HepG2 (cell line): Measurements from ENCODE around the gene DTNB. TPM values are rescaled to one million over a fixed set of nuclear protein-coding genes. Genes with fewer than 3 reads are reported as not detected.

Experiments used
- ATAC-seq: fragments of 200-7000 bp; cut with Tn5 transposase; 3 replicates; pipeline ENCODE4 v1.9.1; 2020; ENCODE audit warnings: mild to moderate bottlenecking, moderate library complexity
- BruUV-seq: library from RNA; stranded (reverse); fragments of 400-500 nt; replicated peaks from 2 replicates; lab custom pipeline; 2021; lab: Mats Ljungman, UMichigan
- CTCF ChIA-PET: fragments of 300-600 bp; formaldehyde crosslinking; extraction: SDS; loops from one replicate; lab custom pipeline; 2021; ENCODE audit warnings: low total read pairs, inconsistent platforms, low intra/inter-chr PET ratio; lab: Yijun Ruan, JAX
- POLR2A ChIA-PET: fragments of 350-600 bp; sonication (Branson Sonifier 250); formaldehyde crosslinking; loops from one replicate; lab custom pipeline; 2020; ENCODE audit warnings: antibody characterized with exemption, inconsistent platforms; lab: Yijun Ruan, JAX
- DNase-seq: peaks from one replicate; pipeline ENCODE4 v3.0.0-alpha.2; 2015; ENCODE audit warnings: low spot score
- FAIRE-seq: peaks from 3 replicates; lab custom pipeline; 2011; peaks lifted over from hg19 to GRCh38; lab: Jason Lieb, UNC
- H2AFZ ChIP-seq: one replicate; pipeline ENCODE4 v1.6.1; 2011; ENCODE audit warnings: low read length, inconsistent platforms
- H3K27ac ChIP-seq: fragments of 300-600 bp; 3 replicates; pipeline ENCODE4 v1.8.0; 2011; ENCODE audit warnings: mixed run types, mild to moderate bottlenecking, mixed read lengths, low read length, inconsistent platforms; ENCODE audit not compliant: insufficient read depth; ENCODE audit errors: extremely low read length
- H3K27me3 ChIP-seq, 2 experiments: fragments of 200-600 bp in 1 of 2; 2 replicates in 1 of 2; 3 replicates in 1 of 2; pipeline versions ENCODE4 v1.6.0 to v1.8.0; 2011; ENCODE audit warnings: low read length in 2 of 2, mild to moderate bottlenecking in 2 of 2, moderate library complexity in 2 of 2, inconsistent platforms in 1 of 2; ENCODE audit not compliant: insufficient read depth in 2 of 2, control insufficient read depth in 1 of 2
- H3K36me3 ChIP-seq, 2 experiments: fragments of 200-600 bp in 1 of 2; replicated peaks in 1 of 2; 2 replicates in 1 of 2; 3 replicates in 1 of 2; pipeline versions ENCODE4 v1.5.1 to v1.8.0; 2011; ENCODE audit warnings: low read length in 2 of 2, inconsistent platforms in 1 of 2; ENCODE audit not compliant: insufficient read depth in 2 of 2, control insufficient read depth in 1 of 2
- H3K4me1 ChIP-seq: 2 replicates; pipeline ENCODE4 v1.5.1; 2012; ENCODE audit warnings: low read length, inconsistent platforms; ENCODE audit not compliant: insufficient read depth
- H3K4me2 ChIP-seq: 2 replicates; pipeline ENCODE4 v1.6.0; 2011; ENCODE audit warnings: low read depth, low read length, inconsistent platforms
- H3K4me3 ChIP-seq, 3 experiments: fragments of 200-600 bp in 1 of 3; sonication (generic), shearing (Covaris generic) in 1 of 3; replicated peaks in 1 of 3; 2 replicates each; pipeline ENCODE4 v1.5.1; 2011 to 2016; ENCODE audit warnings: low read length in 3 of 3, inconsistent platforms in 2 of 3, low read depth in 2 of 3, mild to moderate bottlenecking in 2 of 3, control low read depth in 1 of 3, mixed read lengths in 1 of 3; ENCODE audit not compliant: insufficient read depth in 1 of 3
- H3K79me2 ChIP-seq: one replicate; pipeline ENCODE4 v1.6.1; 2011; ENCODE audit warnings: low read length, inconsistent platforms; ENCODE audit not compliant: insufficient read depth
- H3K9ac ChIP-seq: 2 replicates; pipeline ENCODE4 v1.6.0; 2011; ENCODE audit warnings: mild to moderate bottlenecking, low read depth, low read length, inconsistent platforms; ENCODE audit not compliant: insufficient read depth
- H3K9me3 ChIP-seq: 2 replicates; pipeline ENCODE4 v1.5.1; 2012; ENCODE audit warnings: mild to moderate bottlenecking, low read length
- H4K20me1 ChIP-seq: 2 replicates; pipeline ENCODE4 v1.6.0; 2011; ENCODE audit warnings: inconsistent platforms, mild to moderate bottlenecking, low read length, moderate library complexity; ENCODE audit not compliant: insufficient read depth
- AHR ChIP-seq: IDR thresholded peaks from 2 replicates; pipeline ENCODE4 v1.6.1; 2018; ENCODE audit warnings: missing genetic modification reagents, missing compliant biosample characterization
- ARHGAP35 ChIP-seq: sonication (generic); formaldehyde crosslinking; IDR thresholded peaks from 2 replicates; pipeline ENCODE4 v1.9.0; 2022; ENCODE audit warnings: mild to moderate bottlenecking, inconsistent platforms, moderate library complexity, missing genetic modification reagents, borderline replicate concordance
- HCFC1 ChIP-seq: fragments of 150-350 bp; IDR thresholded peaks from 2 replicates; pipeline ENCODE4 v1.6.1; 2014; ENCODE audit warnings: low read depth, low read length
- HNF4G ChIP-seq, 2 experiments: sonication (generic) in 1 of 2; formaldehyde crosslinking in 1 of 2; IDR thresholded peaks; 2 replicates each; pipeline versions ENCODE4 v1.4.0 to v1.6.1; 2011 to 2020; ENCODE audit warnings: borderline replicate concordance in 2 of 2, low read depth in 2 of 2, mild to moderate bottlenecking in 2 of 2, low read length in 1 of 2, missing genetic modification reagents in 1 of 2, moderate library complexity in 1 of 2
- KDM5A ChIP-seq: fragments of 200-600 bp; sonication (generic); IDR thresholded peaks from 2 replicates; pipeline ENCODE4 v1.7.0; 2018; ENCODE audit warnings: antibody characterized with exemption, mild to moderate bottlenecking, low read length, borderline replicate concordance
- MAZ ChIP-seq, 2 experiments: sonication (generic) in 1 of 2; formaldehyde crosslinking in 1 of 2; IDR thresholded peaks; 2 replicates each; pipeline versions ENCODE4 v1.5.0 to v1.6.1; 2012 to 2020; ENCODE audit warnings: low read depth in 2 of 2, mild to moderate bottlenecking in 2 of 2, borderline replicate concordance in 1 of 2, improper control_type of control experiment in 1 of 2, low read length in 1 of 2, missing genetic modification reagents in 1 of 2, moderate library complexity in 1 of 2
- MIER3 ChIP-seq: IDR thresholded peaks from 2 replicates; pipeline ENCODE4 v1.6.1; 2016; ENCODE audit warnings: missing compliant biosample characterization, borderline replicate concordance
- SKI ChIP-seq: fragments of 450-650 bp; IDR thresholded peaks from one replicate; pipeline ENCODE4 v1.6.1; 2018; ENCODE audit warnings: mild to moderate bottlenecking; ENCODE audit not compliant: partially characterized antibody
- SNRNP70 ChIP-seq: fragments of 200-400 bp; formaldehyde crosslinking; IDR thresholded peaks from 2 replicates; pipeline ENCODE4 v1.6.1; 2017; ENCODE audit warnings: mild to moderate bottlenecking, low read depth, low read length, moderate library complexity
- TFE3 ChIP-seq: IDR thresholded peaks from 2 replicates; pipeline ENCODE4 v1.6.1; 2016
- ZSCAN5A ChIP-seq: sonication (generic); formaldehyde crosslinking; IDR thresholded peaks from 2 replicates; pipeline ENCODE4 v1.8.0; 2022; ENCODE audit warnings: mild to moderate bottlenecking, missing genetic modification reagents, borderline replicate concordance
- WGBS: methylation state at CpG from one replicate; pipeline ENCODE4 v1.1.6; 2017; ENCODE audit warnings: low lambda C conversion rate; 5-methylcytosine and 5-hydroxymethylcytosine counted together
- in situ Hi-C: cut with HindIII; loops from 2 replicates; pipeline ENCODE4 v1.10.0; 2017; ENCODE audit warnings: low pct_unique_long_range_greater_than_20kb; ENCODE audit not compliant: extremely low pct_ligation_motif_present
- intact Hi-C: fragments of 100-400 bp; cut with micrococcal nuclease; formaldehyde crosslinking; loops from one replicate; pipeline ENCODE4 v1.10.0; 2022; ENCODE audit not compliant: unreplicated experiment
- polyA plus RNA-seq, 8 experiments: library from polyadenylated mRNA; depleted of rRNA in 3 of 8; stranded (reverse) in 7 of 8; unstranded in 1 of 8; fragments of >200 nt; fragmentation: Illumina TruSeq in 4 of 8; extraction: Trizol in 4 of 8; gene quantifications; 2 replicates each; pipeline versions ENCODE4 v1.2.1 to v1.2.3, GENCODE V29; 2011 to 2016; ENCODE audit warnings: low read depth in 4 of 8, missing spikeins in 1 of 8, mixed read lengths in 1 of 8; ENCODE audit not compliant: insufficient read depth in 1 of 8
- total RNA-seq, 5 experiments: library from RNA; depleted of rRNA; stranded (reverse); fragments of >200 nt; fragmentation: Illumina TruSeq; extraction: Trizol; gene quantifications; 2 replicates each; pipeline ENCODE4 v1.2.3, GENCODE V29; 2016; ENCODE audit warnings: low read depth in 1 of 5
- TF ChIP-seq, protein P1 (sequence below): sonication (generic); formaldehyde crosslinking; conservative IDR thresholded peaks from 2 replicates; pipeline ENCODE4 v1.4.0; 2020; ENCODE audit warnings: mild to moderate bottlenecking, missing genetic modification reagents, moderate library complexity
- TF ChIP-seq, protein P2 (sequence below), 2 experiments: fragments of 450-650 bp in 1 of 2; sonication (generic) in 1 of 2; formaldehyde crosslinking; IDR thresholded peaks; 2 replicates each; pipeline versions ENCODE4 v1.5.0 to v1.8.0; 2020 to 2022; ENCODE audit warnings: mild to moderate bottlenecking in 1 of 2, missing genetic modification reagents in 1 of 2

Gene DTNB
- total and polyA plus RNA-seq, 2 of the 13 experiments (the other 11 are each of a cell fraction or from before 2014, with no cell fraction given): 14.4 to 23.9 TPM

DNA sequence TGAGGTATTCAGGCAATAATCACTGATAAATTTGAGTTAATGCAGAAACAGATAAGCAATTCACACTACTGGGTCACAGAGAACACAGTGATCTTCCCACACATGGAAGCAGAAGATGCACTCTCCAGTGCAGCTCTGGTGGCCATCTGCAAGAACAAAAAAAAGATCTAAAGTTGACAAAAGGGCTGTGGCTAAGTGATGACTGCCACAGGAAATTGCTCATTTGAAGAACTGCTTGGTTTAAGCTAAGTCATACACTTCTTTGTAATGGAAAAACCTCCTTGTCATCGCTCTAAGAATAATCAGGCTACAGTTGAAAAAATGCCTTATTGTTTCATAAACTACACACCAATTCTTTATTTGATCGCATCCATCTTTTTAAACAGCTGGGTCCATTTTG is 115.1 kb downstream of the DTNB start (continued):
- TF ChIP-seq, protein P1, sequence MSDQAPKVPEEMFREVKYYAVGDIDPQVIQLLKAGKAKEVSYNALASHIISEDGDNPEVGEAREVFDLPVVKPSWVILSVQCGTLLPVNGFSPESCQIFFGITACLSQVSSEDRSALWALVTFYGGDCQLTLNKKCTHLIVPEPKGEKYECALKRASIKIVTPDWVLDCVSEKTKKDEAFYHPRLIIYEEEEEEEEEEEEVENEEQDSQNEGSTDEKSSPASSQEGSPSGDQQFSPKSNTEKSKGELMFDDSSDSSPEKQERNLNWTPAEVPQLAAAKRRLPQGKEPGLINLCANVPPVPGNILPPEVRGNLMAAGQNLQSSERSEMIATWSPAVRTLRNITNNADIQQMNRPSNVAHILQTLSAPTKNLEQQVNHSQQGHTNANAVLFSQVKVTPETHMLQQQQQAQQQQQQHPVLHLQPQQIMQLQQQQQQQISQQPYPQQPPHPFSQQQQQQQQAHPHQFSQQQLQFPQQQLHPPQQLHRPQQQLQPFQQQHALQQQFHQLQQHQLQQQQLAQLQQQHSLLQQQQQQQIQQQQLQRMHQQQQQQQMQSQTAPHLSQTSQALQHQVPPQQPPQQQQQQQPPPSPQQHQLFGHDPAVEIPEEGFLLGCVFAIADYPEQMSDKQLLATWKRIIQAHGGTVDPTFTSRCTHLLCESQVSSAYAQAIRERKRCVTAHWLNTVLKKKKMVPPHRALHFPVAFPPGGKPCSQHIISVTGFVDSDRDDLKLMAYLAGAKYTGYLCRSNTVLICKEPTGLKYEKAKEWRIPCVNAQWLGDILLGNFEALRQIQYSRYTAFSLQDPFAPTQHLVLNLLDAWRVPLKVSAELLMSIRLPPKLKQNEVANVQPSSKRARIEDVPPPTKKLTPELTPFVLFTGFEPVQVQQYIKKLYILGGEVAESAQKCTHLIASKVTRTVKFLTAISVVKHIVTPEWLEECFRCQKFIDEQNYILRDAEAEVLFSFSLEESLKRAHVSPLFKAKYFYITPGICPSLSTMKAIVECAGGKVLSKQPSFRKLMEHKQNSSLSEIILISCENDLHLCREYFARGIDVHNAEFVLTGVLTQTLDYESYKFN (CRISPR knock-in tag): no peak
- no peak for TF ChIP-seq ARHGAP35 (CRISPR knock-in tag)
- TF ChIP-seq SKI: no peak
- TF ChIP-seq MAZ (IDR thresholded peaks at IDR 0.05; ENCODE audit: borderline replicate concordance, low read depth, low read length): no peak
- TF ChIP-seq MAZ (CRISPR knock-in tag; IDR thresholded peaks at IDR 0.05; ENCODE audit: low read depth): no peak

GRCh38 chr2:25557179-25558036 is 116.0 kb downstream of the DTNB start:
- no TSS peak for BruUV-seq
- no peak for TF ChIP-seq SNRNP70
- TF ChIP-seq, protein P2, sequence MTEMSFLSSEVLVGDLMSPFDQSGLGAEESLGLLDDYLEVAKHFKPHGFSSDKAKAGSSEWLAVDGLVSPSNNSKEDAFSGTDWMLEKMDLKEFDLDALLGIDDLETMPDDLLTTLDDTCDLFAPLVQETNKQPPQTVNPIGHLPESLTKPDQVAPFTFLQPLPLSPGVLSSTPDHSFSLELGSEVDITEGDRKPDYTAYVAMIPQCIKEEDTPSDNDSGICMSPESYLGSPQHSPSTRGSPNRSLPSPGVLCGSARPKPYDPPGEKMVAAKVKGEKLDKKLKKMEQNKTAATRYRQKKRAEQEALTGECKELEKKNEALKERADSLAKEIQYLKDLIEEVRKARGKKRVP (CRISPR knock-in tag; IDR thresholded peaks at IDR 0.05): no peak
- TF ChIP-seq MIER3 (CRISPR knock-in tag): no peak
- TF ChIP-seq KDM5A: no peak
- no peak for TF ChIP-seq TFE3 (CRISPR knock-in tag)
- TF ChIP-seq HNF4G (IDR thresholded peaks at IDR 0.05; ENCODE audit: borderline replicate concordance, low read depth, low read length): no peak
- TF ChIP-seq HNF4G (CRISPR knock-in tag; IDR thresholded peaks at IDR 0.05; ENCODE audit: borderline replicate concordance, low read depth): no peak
- TF ChIP-seq AHR (CRISPR knock-in tag): no peak
- TF ChIP-seq HCFC1: no peak
- TF ChIP-seq ZSCAN5A (CRISPR knock-in tag): no peak

More at GRCh38 chr2:25557179-25558036, 116.0 kb downstream of the DTNB start:
- DNase-seq: no peak
- CTCF ChIA-PET: no interaction called here
- no peak for ATAC-seq
- in situ Hi-C loops: no loop called here
- Histone ChIP-seq H3K9me3 (no peaks in the 10 kb centered on the region), H3K27me3 (no peaks in the 10 kb centered on the region), H3K27ac (no peak overlapping the region), H3K4me1 (peaks cover 8% of the 10 kb centered on the region), H3K4me3 (no peak overlapping the region), H3K79me2 (no peaks in the 10 kb centered on the region), H3K9ac (no peak overlapping the region), H2AFZ (no peak overlapping the region), H4K20me1 (no peaks in the 10 kb centered on the region), H3K4me2 (no peak overlapping the region), H3K36me3 (no peaks in the 10 kb centered on the region)
- WGBS: 83% methylated on average over 6 of the region's 6 CpGs
- intact Hi-C loops: no loop called here
- FAIRE-seq: no peak
- POLR2A ChIA-PET: interaction anchor here (0.6 kb wide), 1 partner anchor 115 kb away, joined by 3 read pairs; no protein-coding TSS in a partner anchor
